Glomerular endothelial cell (primary cell): ENCODE measurements around the gene MSI2. TPM values are rescaled to one million over a fixed set of nuclear protein-coding genes. Genes with fewer than 3 reads are reported as not detected.
"Not testable (repeated sequence)": the region's sequence is repeated elsewhere in the genome, so short reads cannot be mapped to it uniquely, and the experiment has no call there.

Experiments used
- DNase-seq: peaks from one replicate; pipeline ENCODE4 v3.0.0-alpha.2; 2011; ENCODE audit warnings: low read depth, low spot score; ENCODE audit errors: extremely low read depth
- total RNA-seq: library from RNA; depleted of rRNA; stranded (reverse); fragments of >200 nt; gene quantifications from 2 replicates; pipeline ENCODE4 v1.2.3, GENCODE V29; 2015

MSI2 gene
- 10.3 and 15.9 TPM in 2 replicates for total RNA-seq

GRCh38 chr17:57255776-57256681, at the start of gene MSI2:
MSI2 (plus strand) TSS chr17:57256523; CDS start chr17:57256743, 220 bp downstream.
- no peak for DNase-seq

DNA sequence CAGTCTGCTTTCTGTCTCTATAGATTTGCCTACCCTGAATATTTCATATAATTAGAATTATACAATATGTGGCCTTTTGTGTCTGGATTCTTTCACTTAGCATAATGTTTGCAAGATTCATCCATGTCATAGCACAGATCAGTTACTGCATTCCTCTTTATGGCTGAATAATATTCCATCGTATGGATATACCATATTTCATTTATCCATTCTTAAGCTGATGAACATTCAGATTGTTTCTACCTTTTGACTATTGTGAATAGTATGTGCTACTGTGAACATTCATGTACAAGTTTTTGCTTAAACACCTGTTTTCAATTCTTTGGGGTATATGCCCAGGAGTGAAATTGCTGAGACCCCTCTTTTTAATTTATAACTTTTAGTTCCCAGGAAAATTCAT, 49.4 kb upstream of the MSI2 start:
- no peak for DNase-seq

DNA sequence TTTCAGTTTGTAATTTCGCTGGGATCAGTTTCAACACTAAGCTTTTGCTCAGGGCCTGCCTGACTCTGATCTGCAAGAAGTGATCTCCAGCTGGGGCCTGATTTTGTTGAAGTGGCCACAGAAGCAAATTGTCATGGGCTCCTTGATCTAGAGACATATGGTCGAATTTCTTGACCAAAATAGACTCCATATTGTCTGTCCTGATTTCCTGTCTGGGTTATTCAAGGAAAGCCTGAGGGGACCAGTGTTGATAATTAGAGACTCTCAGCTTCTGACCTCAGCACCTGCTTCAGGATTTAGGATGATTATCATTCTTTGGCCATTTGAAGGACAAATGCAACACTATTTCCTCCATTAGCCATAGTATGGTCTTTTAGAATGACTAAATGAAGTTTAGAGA, 48.9 kb upstream of the MSI2 start:
- DNase-seq: no peak

- DNase-seq: no peak
Observed at GRCh38 chr17:57210224-57210553, 46.1 kb upstream of the MSI2 start.

DNA sequence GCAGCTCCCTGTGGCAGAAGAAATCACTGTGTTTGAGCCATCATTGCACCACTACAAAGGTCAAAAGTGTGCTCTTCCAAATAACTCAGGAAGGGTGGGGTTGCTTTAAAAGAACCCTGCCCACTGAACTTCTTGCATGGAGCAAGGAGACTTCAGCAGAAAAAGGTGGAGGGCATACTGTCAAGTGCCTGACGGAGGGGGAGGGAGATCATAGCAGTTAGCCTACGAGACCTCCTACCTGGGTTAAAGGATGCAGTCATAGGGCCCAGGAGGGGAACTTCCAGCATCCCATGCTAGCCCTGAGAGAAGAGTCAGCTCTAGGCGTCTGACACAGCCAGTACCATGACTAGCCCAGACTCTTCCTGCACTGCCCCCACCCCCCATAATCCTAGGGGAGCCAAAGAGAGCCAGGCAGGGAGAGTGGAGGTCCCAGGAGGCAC, 45.3 kb upstream of the MSI2 start:
- no peak for DNase-seq

- no peak for DNase-seq
Observed at GRCh38 chr17:57211543-57211942, 44.8 kb upstream of the MSI2 start.

GRCh38 chr17:57213180-57213825, 43.0 kb upstream of the MSI2 start:
- no peak for DNase-seq

DNA sequence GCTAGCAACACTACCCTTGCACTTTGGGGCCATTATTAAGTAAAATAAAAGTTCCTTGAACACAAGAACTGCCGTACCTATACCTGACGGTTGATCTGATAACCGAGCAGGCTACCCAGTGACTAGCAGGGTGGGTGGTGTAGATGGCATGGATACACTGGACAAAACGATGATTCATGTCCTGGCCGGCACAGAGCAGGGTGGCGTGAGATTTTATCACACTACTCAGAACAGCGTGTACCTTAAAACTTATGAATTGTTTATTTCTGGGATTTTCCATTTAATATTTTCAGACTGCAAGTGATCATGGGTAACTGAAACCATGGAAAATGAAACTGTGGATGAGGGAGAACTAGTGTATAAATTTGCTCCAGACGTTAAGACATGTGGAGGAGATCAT, 41.0 kb upstream of the MSI2 start:
- peak; percentile 55 for DNase-seq

- no peak for DNase-seq
Observed at GRCh38 chr17:57221366-57222350, 34.7 kb upstream of the MSI2 start.

- DNase-seq: not testable (repeated sequence)
Observed at GRCh38 chr17:57222422-57222821, 33.9 kb upstream of the MSI2 start.

GRCh38 chr17:57225127-57225526, 31.2 kb upstream of the MSI2 start:
- no peak for DNase-seq

GRCh38 chr17:57226793-57227192, 29.5 kb upstream of the MSI2 start:
- peak; percentile 67 for DNase-seq

- DNase-seq: no peak
Observed at GRCh38 chr17:57228911-57229310, 27.4 kb upstream of the MSI2 start.

DNA sequence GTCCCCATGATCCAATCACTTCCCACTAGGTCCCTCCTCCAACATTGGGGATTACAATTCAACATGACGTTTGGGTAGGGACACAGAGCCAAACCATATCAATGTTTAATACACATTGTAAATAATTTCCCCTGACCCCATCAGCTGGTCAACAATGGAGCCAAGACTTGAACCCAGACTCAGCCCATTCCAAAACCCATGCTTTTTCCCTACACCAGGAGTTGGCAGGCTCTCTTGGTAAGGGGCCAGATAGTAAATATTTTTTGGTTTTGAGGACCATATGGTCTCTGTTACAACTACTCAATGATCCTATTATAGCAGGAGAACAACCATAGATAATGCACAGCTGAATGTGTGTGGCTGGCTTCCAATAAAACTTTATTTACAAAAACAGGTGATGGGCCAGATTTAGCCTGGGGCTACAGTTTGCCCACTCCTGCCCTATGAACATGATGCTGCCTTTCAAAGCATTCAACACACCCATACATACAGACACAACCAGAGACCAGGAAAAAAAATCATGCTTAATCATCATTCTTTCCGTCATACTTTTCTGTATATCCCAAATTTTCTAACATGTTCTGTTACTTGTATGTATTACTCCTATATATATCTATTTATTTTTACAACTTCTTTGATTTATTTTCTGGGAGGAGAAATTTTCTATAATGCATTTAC, 22.1 kb upstream of the MSI2 start:
- DNase-seq: no peak

DNA sequence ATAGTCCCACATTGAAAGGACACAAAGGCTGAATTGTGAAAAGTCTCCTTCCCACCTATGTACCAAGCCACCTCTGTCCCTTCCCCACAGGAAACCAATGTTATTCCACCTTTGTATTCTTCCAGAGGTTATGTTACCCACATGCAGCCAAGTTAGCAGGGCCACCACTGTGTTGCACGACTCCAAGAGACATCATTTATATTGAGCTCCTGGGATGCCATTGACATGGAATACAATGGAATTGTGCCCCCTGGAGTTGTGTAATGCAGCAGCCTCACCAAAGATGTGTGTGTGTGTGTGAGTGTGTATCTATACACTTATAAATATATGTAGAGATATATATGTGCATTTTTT, 21.6 kb upstream of the MSI2 start:
- DNase-seq: no peak

DNA sequence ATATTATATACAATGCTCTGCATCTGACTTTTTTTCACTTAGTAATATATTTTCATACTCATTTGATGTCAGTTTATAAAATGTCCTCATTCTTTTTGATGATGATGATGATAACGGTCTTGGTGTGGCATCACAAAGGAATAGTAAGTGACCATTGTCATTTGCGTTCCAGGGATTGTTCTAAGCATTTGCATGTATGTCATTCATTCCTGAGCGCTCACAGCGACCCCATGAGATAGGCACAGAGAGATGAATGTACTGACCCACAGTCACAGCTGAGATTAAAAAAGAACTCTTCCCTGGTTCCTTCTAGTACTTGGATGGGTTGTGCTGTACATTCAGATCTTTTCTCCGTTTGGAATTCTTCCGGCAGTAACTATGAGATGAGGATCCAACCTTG, 21.2 kb upstream of the MSI2 start:
- no peak for DNase-seq

GRCh38 chr17:57236686-57237299, 19.5 kb upstream of the MSI2 start:
- DNase-seq: no peak

GRCh38 chr17:57240648-57241047, 15.7 kb upstream of the MSI2 start:
- DNase-seq: no peak

DNA sequence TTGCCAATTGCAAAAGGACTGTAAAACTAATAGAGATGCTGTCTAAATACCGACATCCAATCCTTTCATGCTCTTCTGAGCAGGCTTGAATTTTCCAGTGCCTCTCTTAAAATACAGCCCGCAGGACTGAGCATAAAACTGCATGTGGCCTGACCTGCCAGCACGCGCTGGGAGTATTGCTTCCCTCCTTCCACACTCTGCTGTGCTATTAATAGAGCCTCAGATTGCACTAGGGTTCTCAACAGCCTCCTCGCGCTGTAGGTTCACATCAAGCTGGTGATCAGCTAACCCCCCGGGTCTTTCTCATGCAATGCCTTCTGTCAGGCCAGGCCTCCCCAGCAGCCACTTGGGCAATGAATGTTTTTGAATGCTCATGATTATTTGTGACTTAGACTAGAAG, 14.2 kb upstream of the MSI2 start:
- no peak for DNase-seq

DNA sequence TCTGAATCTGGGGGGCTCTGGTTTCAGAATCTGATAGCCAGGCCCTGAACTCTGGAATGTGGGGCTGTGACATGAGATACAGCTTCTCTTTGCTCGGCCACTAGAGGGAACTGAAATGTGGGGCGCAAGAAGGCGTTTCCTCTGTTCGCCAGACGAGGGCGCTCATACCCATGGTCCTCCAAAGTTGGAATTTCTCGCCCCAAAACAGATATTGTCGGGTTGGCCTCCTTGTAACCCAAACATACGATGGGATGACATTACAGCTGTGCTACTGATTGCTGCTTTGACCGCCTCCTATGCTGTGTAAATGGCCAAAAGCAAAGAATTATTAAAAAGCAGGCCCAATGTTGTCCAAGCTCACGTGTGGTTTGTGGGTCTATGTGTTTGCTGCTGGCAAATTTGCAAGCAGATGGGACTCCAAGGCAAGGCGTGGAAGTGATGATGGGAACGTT, 13.1 kb upstream of the MSI2 start:
- peak; percentile 27 for DNase-seq
